GM13976 (cell line): ENCODE data around the gene ZSCAN26.
A peak's percentile ranks its signal among the peaks of the same experiment; 100 is the strongest.

Experiments
- DNase-seq: peaks from one replicate; pipeline ENCODE4 v3.0.0; 2012; ENCODE audit warnings: low spot score
- CTCF ChIP-seq: IDR thresholded peaks from 2 replicates; pipeline ENCODE4 v1.5.1; 2012; ENCODE audit warnings: borderline replicate concordance, mild to moderate bottlenecking; ENCODE audit not compliant: insufficient read depth; ENCODE audit errors: extremely low read depth, missing control alignments, control extremely low read depth
- in situ Hi-C: fragments of 300-500 bp; cut with MboI; formaldehyde crosslinking; loops from one replicate; pipeline ENCODE4 v1.12.0; 2022; ENCODE audit warnings: low sequenced_read_pairs, mixed read lengths, inconsistent platforms; ENCODE audit not compliant: unreplicated experiment

ZSCAN26 gene

GRCh38 chr6:28267695-28268059 is 734 bp downstream of the ZSCAN26 start:
- no peak for TF ChIP-seq CTCF
- no peak for DNase-seq
- in situ Hi-C loops: no loop called here

GRCh38 chr6:28269492-28269891 is 2.5 kb downstream of the ZSCAN26 start:
- DNase-seq: no peak
- in situ Hi-C loops: no loop called here
- TF ChIP-seq CTCF: no peak

- TF ChIP-seq CTCF: no peak
- in situ Hi-C loops: no loop called here
- DNase-seq: no peak
These were observed 7.9 kb downstream of the ZSCAN26 start for GRCh38 chr6:28274888-28275287.

GRCh38 chr6:28277746-28278145 is 10.8 kb downstream of the ZSCAN26 start:
- in situ Hi-C loops: no loop called here
- no peak for TF ChIP-seq CTCF
- DNase-seq: no peak

GRCh38 chr6:28280595-28281287 is 13.8 kb downstream of the ZSCAN26 start:
- no peak for DNase-seq
- in situ Hi-C loops: no loop called here
- TF ChIP-seq CTCF: no peak

- DNase-seq: peak; percentile 71
- in situ Hi-C loops: no loop called here
- no peak for TF ChIP-seq CTCF
These were observed 14.5 kb downstream of the ZSCAN26 start, which contains the start of gene PGBD1 for GRCh38 chr6:28281288-28282064. TSS of gene PGBD1 (plus strand) at chr6:28281572. CDS start at chr6:28283814, 2,242 bp downstream.
